Ishikawa (cell line): ENCODE results near the gene NCMAP.

Experiments
- CREB1 ChIP-seq: IDR thresholded peaks from 2 replicates; pipeline ENCODE4 v1.6.1; 2012; ENCODE audit warnings: low read depth
- EGR1 ChIP-seq: IDR thresholded peaks from 2 replicates; pipeline ENCODE4 v1.6.1; 2012
- EP300 ChIP-seq: IDR thresholded peaks from 2 replicates; pipeline ENCODE4 v1.6.1; 2012; ENCODE audit warnings: borderline replicate concordance
- FOXM1 ChIP-seq: IDR thresholded peaks from 2 replicates; pipeline ENCODE4 v1.6.1; 2012; ENCODE audit warnings: low read depth, borderline replicate concordance
- RAD21 ChIP-seq: IDR thresholded peaks from 2 replicates; pipeline ENCODE4 v1.6.1; 2012; ENCODE audit warnings: low read depth
- REST ChIP-seq: IDR thresholded peaks from 2 replicates; pipeline ENCODE4 v1.6.1; 2012; ENCODE audit warnings: low read depth, mild to moderate bottlenecking
- TAF1 ChIP-seq: IDR thresholded peaks from 2 replicates; pipeline ENCODE4 v1.6.1; 2012; ENCODE audit warnings: low read depth, mild to moderate bottlenecking
- TCF12 ChIP-seq: IDR thresholded peaks from 2 replicates; pipeline ENCODE4 v1.6.1; 2012; ENCODE audit warnings: low read depth
- TEAD4 ChIP-seq: IDR thresholded peaks from 2 replicates; pipeline ENCODE4 v1.6.1; 2012
- YY1 ChIP-seq: IDR thresholded peaks from 2 replicates; pipeline ENCODE4 v1.6.1; 2012; ENCODE audit warnings: low read depth
- ZBTB7A ChIP-seq: IDR thresholded peaks from 2 replicates; pipeline ENCODE4 v1.6.1; 2012; ENCODE audit warnings: low read depth
- TF ChIP-seq, protein P1 (sequence below): IDR thresholded peaks from 2 replicates; pipeline ENCODE4 v1.6.1; 2012

- TF ChIP-seq, protein P1, sequence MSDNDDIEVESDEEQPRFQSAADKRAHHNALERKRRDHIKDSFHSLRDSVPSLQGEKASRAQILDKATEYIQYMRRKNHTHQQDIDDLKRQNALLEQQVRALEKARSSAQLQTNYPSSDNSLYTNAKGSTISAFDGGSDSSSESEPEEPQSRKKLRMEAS = no peak
- TF ChIP-seq RAD21 = no peak
- no peak for TF ChIP-seq EP300
- no peak for TF ChIP-seq TAF1
- no peak for TF ChIP-seq REST
- TF ChIP-seq ZBTB7A = no peak
- no peak for TF ChIP-seq TCF12
- TF ChIP-seq YY1 = no peak
- TF ChIP-seq FOXM1 = no peak
- no peak for TF ChIP-seq CREB1
- no peak for TF ChIP-seq TEAD4
- TF ChIP-seq EGR1 = no peak
Observed at GRCh38 chr1:24566236-24566867, 10.5 kb downstream of the NCMAP start.
